HepG2 (cell line): ENCODE data around the gene KCNH8. TPM values are rescaled to one million over a fixed set of nuclear protein-coding genes. Genes with fewer than 3 reads are reported as not detected.

ENCODE experiments used
- ATAC-seq: fragments of 200-7000 bp; cut with Tn5 transposase; 3 replicates; pipeline ENCODE4 v1.9.1; 2020; ENCODE audit warnings: mild to moderate bottlenecking, moderate library complexity
- BruUV-seq: library from RNA; stranded (reverse); fragments of 400-500 nt; replicated peaks from 2 replicates; lab custom pipeline; 2021; lab: Mats Ljungman, UMichigan
- CTCF ChIA-PET: fragments of 300-600 bp; formaldehyde crosslinking; extraction: SDS; loops from one replicate; lab custom pipeline; 2021; ENCODE audit warnings: low total read pairs, inconsistent platforms, low intra/inter-chr PET ratio; lab: Yijun Ruan, JAX
- POLR2A ChIA-PET: fragments of 350-600 bp; sonication (Branson Sonifier 250); formaldehyde crosslinking; loops from one replicate; lab custom pipeline; 2020; ENCODE audit warnings: antibody characterized with exemption, inconsistent platforms; lab: Yijun Ruan, JAX
- DNase-seq: peaks from one replicate; pipeline ENCODE4 v3.0.0-alpha.2; 2015; ENCODE audit warnings: low spot score
- FAIRE-seq: peaks from 3 replicates; lab custom pipeline; 2011; peaks lifted over from hg19 to GRCh38; lab: Jason Lieb, UNC
- H2AFZ ChIP-seq: one replicate; pipeline ENCODE4 v1.6.1; 2011; ENCODE audit warnings: low read length, inconsistent platforms
- H3K27ac ChIP-seq: fragments of 300-600 bp; 3 replicates; pipeline ENCODE4 v1.8.0; 2011; ENCODE audit warnings: mixed run types, mild to moderate bottlenecking, mixed read lengths, low read length, inconsistent platforms; ENCODE audit not compliant: insufficient read depth; ENCODE audit errors: extremely low read length
- H3K27me3 ChIP-seq, 2 experiments: fragments of 200-600 bp in 1 of 2; 2 replicates in 1 of 2; 3 replicates in 1 of 2; pipeline versions ENCODE4 v1.6.0 to v1.8.0; 2011; ENCODE audit warnings: low read length in 2 of 2, mild to moderate bottlenecking in 2 of 2, moderate library complexity in 2 of 2, inconsistent platforms in 1 of 2; ENCODE audit not compliant: insufficient read depth in 2 of 2, control insufficient read depth in 1 of 2
- H3K36me3 ChIP-seq, 2 experiments: fragments of 200-600 bp in 1 of 2; replicated peaks in 1 of 2; 2 replicates in 1 of 2; 3 replicates in 1 of 2; pipeline versions ENCODE4 v1.5.1 to v1.8.0; 2011; ENCODE audit warnings: low read length in 2 of 2, inconsistent platforms in 1 of 2; ENCODE audit not compliant: insufficient read depth in 2 of 2, control insufficient read depth in 1 of 2
- H3K4me1 ChIP-seq: 2 replicates; pipeline ENCODE4 v1.5.1; 2012; ENCODE audit warnings: low read length, inconsistent platforms; ENCODE audit not compliant: insufficient read depth
- H3K4me2 ChIP-seq: 2 replicates; pipeline ENCODE4 v1.6.0; 2011; ENCODE audit warnings: low read depth, low read length, inconsistent platforms
- H3K4me3 ChIP-seq, 3 experiments: fragments of 200-600 bp in 1 of 3; sonication (generic), shearing (Covaris generic) in 1 of 3; replicated peaks in 1 of 3; 2 replicates each; pipeline ENCODE4 v1.5.1; 2011 to 2016; ENCODE audit warnings: low read length in 3 of 3, inconsistent platforms in 2 of 3, low read depth in 2 of 3, mild to moderate bottlenecking in 2 of 3, control low read depth in 1 of 3, mixed read lengths in 1 of 3; ENCODE audit not compliant: insufficient read depth in 1 of 3
- H3K79me2 ChIP-seq: one replicate; pipeline ENCODE4 v1.6.1; 2011; ENCODE audit warnings: low read length, inconsistent platforms; ENCODE audit not compliant: insufficient read depth
- H3K9ac ChIP-seq: 2 replicates; pipeline ENCODE4 v1.6.0; 2011; ENCODE audit warnings: mild to moderate bottlenecking, low read depth, low read length, inconsistent platforms; ENCODE audit not compliant: insufficient read depth
- H3K9me3 ChIP-seq: 2 replicates; pipeline ENCODE4 v1.5.1; 2012; ENCODE audit warnings: mild to moderate bottlenecking, low read length
- H4K20me1 ChIP-seq: 2 replicates; pipeline ENCODE4 v1.6.0; 2011; ENCODE audit warnings: inconsistent platforms, mild to moderate bottlenecking, low read length, moderate library complexity; ENCODE audit not compliant: insufficient read depth
- HIC2 ChIP-seq: sonication (generic); formaldehyde crosslinking; IDR thresholded peaks from 2 replicates; pipeline ENCODE4 v1.9.0; 2022; ENCODE audit warnings: low read depth, missing genetic modification reagents
- IKZF1 ChIP-seq: fragments of 450-650 bp; IDR thresholded peaks from 2 replicates; pipeline ENCODE4 v1.7.1; 2016
- LBX2 ChIP-seq: sonication (generic); formaldehyde crosslinking; IDR thresholded peaks from 2 replicates; pipeline ENCODE4 v1.5.0; 2020; ENCODE audit warnings: missing genetic modification reagents, mild to moderate bottlenecking, borderline replicate concordance
- MED8 ChIP-seq: sonication (generic); formaldehyde crosslinking; IDR thresholded peaks from 2 replicates; pipeline ENCODE4 v1.8.1; 2023; ENCODE audit warnings: mild to moderate bottlenecking, missing genetic modification reagents; ENCODE audit not compliant: insufficient replicate concordance
- PAXIP1 ChIP-seq: sonication (generic); formaldehyde crosslinking; conservative IDR thresholded peaks from 2 replicates; pipeline ENCODE4 v1.4.0; 2020; ENCODE audit warnings: mild to moderate bottlenecking, missing genetic modification reagents, moderate library complexity
- TRIM24 ChIP-seq: sonication (generic); formaldehyde crosslinking; IDR thresholded peaks from 2 replicates; pipeline ENCODE4 v1.8.0; 2022; ENCODE audit warnings: mild to moderate bottlenecking, missing genetic modification reagents
- YEATS4 ChIP-seq: sonication (generic); formaldehyde crosslinking; IDR thresholded peaks from 2 replicates; pipeline ENCODE4 v1.4.0; 2020; ENCODE audit warnings: missing genetic modification reagents, borderline replicate concordance
- ZNF484 ChIP-seq: sonication (generic); formaldehyde crosslinking; IDR thresholded peaks from 2 replicates; pipeline ENCODE4 v1.5.1; 2020; ENCODE audit warnings: mild to moderate bottlenecking, low read depth, missing genetic modification reagents, borderline replicate concordance
- ZNF562 ChIP-seq: sonication (generic); formaldehyde crosslinking; IDR thresholded peaks from 2 replicates; pipeline ENCODE4 v1.8.0; 2022; ENCODE audit warnings: missing genetic modification reagents, borderline replicate concordance
- WGBS: methylation state at CpG from one replicate; pipeline ENCODE4 v1.1.6; 2017; ENCODE audit warnings: low lambda C conversion rate; 5-methylcytosine and 5-hydroxymethylcytosine counted together
- in situ Hi-C: cut with HindIII; loops from 2 replicates; pipeline ENCODE4 v1.10.0; 2017; ENCODE audit warnings: low pct_unique_long_range_greater_than_20kb; ENCODE audit not compliant: extremely low pct_ligation_motif_present
- intact Hi-C: fragments of 100-400 bp; cut with micrococcal nuclease; formaldehyde crosslinking; loops from one replicate; pipeline ENCODE4 v1.10.0; 2022; ENCODE audit not compliant: unreplicated experiment
- polyA plus RNA-seq, 8 experiments: library from polyadenylated mRNA; depleted of rRNA in 3 of 8; stranded (reverse) in 7 of 8; unstranded in 1 of 8; fragments of >200 nt; fragmentation: Illumina TruSeq in 4 of 8; extraction: Trizol in 4 of 8; gene quantifications; 2 replicates each; pipeline versions ENCODE4 v1.2.1 to v1.2.3, GENCODE V29; 2011 to 2016; ENCODE audit warnings: low read depth in 4 of 8, missing spikeins in 1 of 8, mixed read lengths in 1 of 8; ENCODE audit not compliant: insufficient read depth in 1 of 8
- total RNA-seq, 5 experiments: library from RNA; depleted of rRNA; stranded (reverse); fragments of >200 nt; fragmentation: Illumina TruSeq; extraction: Trizol; gene quantifications; 2 replicates each; pipeline ENCODE4 v1.2.3, GENCODE V29; 2016; ENCODE audit warnings: low read depth in 1 of 5

The KCNH8 gene
- total and polyA plus RNA-seq, 2 of the 13 experiments (the other 11 are each of a cell fraction or from before 2014, with no cell fraction given) = 0.04 TPM; not detected in 1

GRCh38 chr3:19456738-19457137 lies 308.4 kb downstream of the KCNH8 start:
- H3K4me1 ChIP-seq = no peaks in the 10 kb centered on the region
- DNase-seq = no peak
- H2AFZ ChIP-seq = no peak overlapping the region
- H3K79me2 ChIP-seq = no peaks in the 10 kb centered on the region
- no peak overlapping the region for H3K9ac ChIP-seq
- ChIA-PET POLR2A (no interaction called here), CTCF (no interaction called here)
- no peak for TF ChIP-seq ZNF484 (CRISPR knock-in tag)
- no peak for TF ChIP-seq ZNF562 (CRISPR knock-in tag)
- no peak for TF ChIP-seq TRIM24 (CRISPR knock-in tag)
- no peak for TF ChIP-seq PAXIP1 (CRISPR knock-in tag)
- no peak for TF ChIP-seq MED8 (CRISPR knock-in tag)
- no peak for TF ChIP-seq HIC2 (CRISPR knock-in tag)
- TF ChIP-seq YEATS4 = no peak
- TF ChIP-seq IKZF1 = no peak
- TF ChIP-seq LBX2 (CRISPR knock-in tag) = no peak
- ATAC-seq = no peak
- no peak overlapping the region for H3K4me2 ChIP-seq
- no peaks in the 10 kb centered on the region for H4K20me1 ChIP-seq
- no TSS peak for BruUV-seq
- no peaks in the 10 kb centered on the region for H3K27me3 ChIP-seq
- no peak overlapping the region for H3K4me3 ChIP-seq
- H3K27ac ChIP-seq = no peak overlapping the region
- H3K9me3 ChIP-seq = peaks cover 64% of the 10 kb centered on the region
- no peaks in the 10 kb centered on the region for H3K36me3 ChIP-seq
- in situ Hi-C loops (no loop called here), intact Hi-C loops (no loop called here)
- no peak for FAIRE-seq
- WGBS = 0% methylated on average over 3 of the region's 3 CpGs
